ENCODE results near the gene PLEKHG3. TPM values are rescaled to one million over a fixed set of nuclear protein-coding genes. Genes with fewer than 3 reads are reported as not detected.
A peak's percentile ranks its signal among the peaks of the same experiment; 100 is the strongest.
"Not testable (repeated sequence)": the region's sequence is repeated elsewhere in the genome, so short reads cannot be mapped to it uniquely, and the experiment has no call there.

The PLEKHG3 gene
- 100 to 1,000 TPM in 2 of 4 donors, 10 to 100 TPM in 2; 58.1 to 273 (median 94.7) TPM for total RNA-seq

GRCh38 chr14:64704143-64704742, at the start of gene PLEKHG3:
PLEKHG3 (plus strand) TSS chr14:64704424; CDS start chr14:64727632, 23,208 bp downstream.
- Histone ChIP-seq H3K9me3 (no peaks in the 10 kb centered on the region), H3K36me3 (no peaks in the 10 kb centered on the region), H3K4me3 (peak within 1 kb of the TSS; percentile 75 to 98 (median 85)), H3K4me1 (peaks cover 22 to 68% (median 60%) of the 10 kb centered on the region in 4 donors), H3K27me3 (no peaks in the 10 kb centered on the region), H3K27ac (peak within 1 kb of the TSS; percentile 91 to 97 (median 94))
- in situ Hi-C loops (cut with MboI; ENCODE audit: low pct_ligation_motif_present in 1 of 4, low pct_unique_long_range_greater_than_20kb in 1 of 4, low sequenced_read_pairs in 3 of 4): no loop called here
- peak; percentile 70 to 96 (median 96) for TF ChIP-seq POLR2AphosphoS5 (IDR thresholded peaks at IDR 0.05)
- peak; percentile 89 for TF ChIP-seq POLR2A (IDR thresholded peaks at IDR 0.05)
- no peak for TF ChIP-seq EP300 (IDR thresholded peaks at IDR 0.05; ENCODE audit: low read depth)
- peak; percentile 90 for DNase-seq
- WGBS, 2 donors (ENCODE audit: low coverage in 1 of 2): 1% methylated on average over 59 of the region's 69 CpGs; no CpG with 5 or more reads in 1 of the 2 donors
- intact Hi-C loops (cut with DNase I; ENCODE audit: low total_unique reads): no loop called here

- H3K4me1 ChIP-seq: peaks cover 0 to 13% (median 8%) of the 10 kb centered on the region in 4 donors
- peak overlapping the region; percentile 1 to 74 (median 62) for H3K27ac ChIP-seq
- no peaks in the 10 kb centered on the region for H3K27me3 ChIP-seq
- H3K36me3 ChIP-seq: no peaks in the 10 kb centered on the region
- H3K4me3 ChIP-seq: no peak overlapping the region
- no peak for DNase-seq
- no peaks in the 10 kb centered on the region for H3K9me3 ChIP-seq
- in situ Hi-C loops (cut with MboI; ENCODE audit: low pct_ligation_motif_present in 1 of 4, low pct_unique_long_range_greater_than_20kb in 1 of 4, low sequenced_read_pairs in 3 of 4) (loop anchor here in 1 of 4 donors (25.0 kb wide), 1 partner anchor 232 kb away; the partner anchor contains the start of gene SPTB), intact Hi-C loops (cut with DNase I; ENCODE audit: low total_unique reads) (no loop called here)
- TF ChIP-seq POLR2A (IDR thresholded peaks at IDR 0.05): no peak
- no peak for TF ChIP-seq EP300 (IDR thresholded peaks at IDR 0.05; ENCODE audit: low read depth)
- no peak for TF ChIP-seq POLR2AphosphoS5 (IDR thresholded peaks at IDR 0.05)
- no peak for TF ChIP-seq CTCF (IDR thresholded peaks at IDR 0.05)
- WGBS, 2 donors (ENCODE audit: low coverage in 1 of 2): 55 to 73% methylated on average over 9 to 10 of the region's 10 CpGs
Observed at GRCh38 chr14:64654901-64655300, 49.3 kb upstream of the PLEKHG3 start.

GRCh38 chr14:64656986-64657385, 47.2 kb upstream of the PLEKHG3 start:
- no peaks in the 10 kb centered on the region for H3K36me3 ChIP-seq
- H3K9me3 ChIP-seq: no peaks in the 10 kb centered on the region
- TF ChIP-seq POLR2AphosphoS5 (IDR thresholded peaks at IDR 0.05) (peak; percentile 56 to 58 (median 57)), POLR2A (IDR thresholded peaks at IDR 0.05) (no peak), CTCF (IDR thresholded peaks at IDR 0.05) (no peak), EP300 (IDR thresholded peaks at IDR 0.05; ENCODE audit: low read depth) (no peak)
- in situ Hi-C loops (cut with MboI; ENCODE audit: low pct_ligation_motif_present in 1 of 4, low pct_unique_long_range_greater_than_20kb in 1 of 4, low sequenced_read_pairs in 3 of 4) (loop anchor here in 1 of 4 donors (25.0 kb wide), 1 partner anchor 230 kb away; the partner anchor contains the start of gene SPTB), intact Hi-C loops (cut with DNase I; ENCODE audit: low total_unique reads) (no loop called here)
- peaks cover 0 to 13% (median 8%) of the 10 kb centered on the region in 4 donors for H3K4me1 ChIP-seq
- peak overlapping the region in 3 of 4 donors; percentile 41 to 70 (median 44) for H3K27ac ChIP-seq
- H3K4me3 ChIP-seq: no peak overlapping the region
- H3K27me3 ChIP-seq: no peaks in the 10 kb centered on the region
- 52 to 56% methylated on average over 4 of the region's 4 CpGs for WGBS, 2 donors (ENCODE audit: low coverage in 1 of 2)
- peak; percentile 47 for DNase-seq

DNA sequence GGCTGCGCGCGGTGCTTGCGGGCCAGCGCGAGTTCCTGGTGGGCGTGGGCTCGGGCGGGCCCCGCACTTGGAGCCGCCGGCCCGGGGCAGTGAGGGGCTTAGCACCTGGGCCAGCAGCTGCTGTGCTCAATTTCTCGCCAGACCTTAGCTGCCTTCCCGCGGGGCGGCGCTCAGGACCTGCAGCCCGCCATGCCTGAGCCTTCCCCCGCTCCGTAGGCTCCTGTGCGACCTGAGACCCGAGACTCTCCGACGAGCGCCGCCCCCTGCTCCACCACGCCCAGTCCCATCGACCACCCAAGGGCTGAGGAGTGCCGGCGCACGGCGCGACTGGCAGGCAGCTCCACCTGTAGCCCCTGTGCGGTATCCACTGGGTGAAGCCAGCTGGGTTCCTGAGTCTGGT, 46.0 kb upstream of the PLEKHG3 start:
- in situ Hi-C loops (cut with MboI; ENCODE audit: low pct_ligation_motif_present in 1 of 4, low pct_unique_long_range_greater_than_20kb in 1 of 4, low sequenced_read_pairs in 3 of 4): loop anchor here in 1 of 4 donors (25.0 kb wide), 1 partner anchor 229 kb away; the partner anchor contains the start of gene SPTB

GRCh38 chr14:64658700-64659264, 45.4 kb upstream of the PLEKHG3 start:
- H3K9me3 ChIP-seq; DNase-seq; H3K4me3 ChIP-seq; H3K27ac ChIP-seq; H3K27me3 ChIP-seq; H3K36me3 ChIP-seq; intact Hi-C loops (cut with DNase I; ENCODE audit: low total_unique reads): not testable (repeated sequence)
- in situ Hi-C loops (cut with MboI; ENCODE audit: low pct_ligation_motif_present in 1 of 4, low pct_unique_long_range_greater_than_20kb in 1 of 4, low sequenced_read_pairs in 3 of 4): loop anchor here in 1 of 4 donors (25.0 kb wide), 1 partner anchor 229 kb away; the partner anchor contains the start of gene SPTB
- H3K4me1 ChIP-seq: peaks cover 0 to 12% (median 7%) of the 10 kb centered on the region in 4 donors
- WGBS, 2 donors (ENCODE audit: low coverage in 1 of 2): 56 to 66% methylated on average over 8 to 13 of the region's 13 CpGs

More for the DNA sequence above, 46.0 kb upstream of the PLEKHG3 start:
- TF ChIP-seq POLR2A (IDR thresholded peaks at IDR 0.05) (no peak), CTCF (IDR thresholded peaks at IDR 0.05) (no peak), POLR2AphosphoS5 (IDR thresholded peaks at IDR 0.05) (no peak), EP300 (IDR thresholded peaks at IDR 0.05; ENCODE audit: low read depth) (no peak)
- Histone ChIP-seq H3K27ac (no peak overlapping the region), H3K9me3 (no peaks in the 10 kb centered on the region), H3K27me3 (no peaks in the 10 kb centered on the region), H3K4me3 (no peak overlapping the region), H3K36me3 (no peaks in the 10 kb centered on the region), H3K4me1 (peaks cover 0 to 13% (median 8%) of the 10 kb centered on the region in 4 donors)
- intact Hi-C loops (cut with DNase I; ENCODE audit: low total_unique reads): no loop called here
- 98% methylated on average over 35 of the region's 35 CpGs; no CpG with 5 or more reads in 1 of the 2 donors for WGBS, 2 donors (ENCODE audit: low coverage in 1 of 2)
- no peak for DNase-seq
